DMS114 treated with DMSO at 0.1 percent for 48 hours (cell line): Measurements from ENCODE around the gene TTC38.

Source experiments
- DNase-seq: peaks from one replicate; lab custom pipeline; 2025; ENCODE audit not compliant: unreplicated experiment; lab: John Stamatoyannopoulos, UW

TTC38 gene

DNA sequence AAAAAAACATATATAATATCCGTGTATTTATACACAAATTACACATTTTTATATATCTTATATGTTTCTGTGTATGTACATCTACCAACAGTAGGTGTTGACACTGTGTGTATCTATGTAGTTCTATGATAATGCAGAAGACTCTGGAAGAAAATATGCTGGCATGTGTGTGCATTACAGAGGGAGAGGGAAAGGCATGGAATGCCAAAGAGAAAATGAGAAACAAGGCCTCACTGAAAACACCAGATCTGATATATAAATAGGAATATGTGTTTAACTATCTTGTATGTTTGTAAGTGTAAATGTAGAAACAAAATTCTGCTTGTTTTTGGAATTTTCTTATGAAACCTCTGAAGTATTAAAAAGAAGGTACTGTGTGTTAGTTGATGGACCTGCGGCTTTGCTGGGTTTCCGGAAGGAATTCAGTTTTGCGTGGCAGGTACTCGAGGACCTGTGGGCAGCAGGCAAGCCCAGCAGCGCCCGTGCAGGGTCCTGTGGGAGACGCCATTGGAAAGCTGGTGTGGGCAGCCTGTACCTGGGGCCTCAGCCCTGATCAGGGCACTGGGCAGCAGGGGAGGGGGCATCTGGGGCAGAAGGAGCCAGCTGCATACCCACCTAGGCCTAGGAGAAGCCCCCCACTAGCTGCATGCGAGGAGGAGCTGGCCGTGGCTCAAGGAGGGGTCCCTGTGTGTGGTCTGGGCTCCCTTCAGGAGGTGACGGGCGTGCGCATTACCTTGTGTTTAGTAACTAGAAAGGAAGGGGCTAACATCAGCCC, 60.1 kb downstream of the TTC38 start:
- no peak for DNase-seq

DNA sequence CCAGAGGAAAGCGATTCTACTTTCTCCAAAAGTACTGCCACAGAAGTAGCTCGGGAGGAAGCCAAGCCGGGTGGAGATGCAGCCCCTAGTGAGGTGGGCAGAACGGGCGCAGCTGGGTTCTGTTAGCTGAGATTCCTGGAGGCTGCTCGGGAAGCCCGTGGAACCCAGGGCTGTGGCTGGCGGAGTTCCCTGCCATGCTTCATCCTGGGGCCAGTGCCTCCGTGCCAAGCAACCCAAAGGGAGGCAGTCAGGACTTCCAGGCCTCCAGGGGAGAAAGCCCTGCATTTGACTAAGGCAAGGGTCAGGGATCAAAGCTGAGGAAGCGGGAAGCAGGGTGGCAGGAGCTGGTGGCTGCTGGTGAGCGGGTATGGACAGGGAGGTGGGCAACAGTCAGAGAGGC, 61.0 kb downstream of the TTC38 start:
- no peak for DNase-seq

DNA sequence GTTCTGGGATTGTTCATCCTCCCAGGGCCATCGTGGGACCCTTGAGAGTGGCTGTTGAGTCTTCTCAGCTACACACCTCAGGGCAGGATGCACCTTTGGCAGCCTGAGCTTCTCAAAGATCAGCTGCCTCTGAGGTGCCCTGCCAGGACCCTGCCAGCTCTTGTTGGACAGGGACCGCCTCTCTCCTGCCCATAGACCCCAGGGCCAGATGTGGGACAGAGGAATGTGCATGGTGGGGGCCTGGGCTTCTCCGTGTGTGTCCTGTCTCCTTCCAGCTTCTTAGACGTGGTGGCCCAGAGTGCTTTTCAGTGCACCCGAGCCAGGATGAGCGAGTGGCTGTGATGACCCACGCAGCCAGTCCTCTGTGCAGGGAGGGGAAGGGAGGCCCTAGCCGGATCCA, 61.8 kb downstream of the TTC38 start:
- no peak for DNase-seq

DNA sequence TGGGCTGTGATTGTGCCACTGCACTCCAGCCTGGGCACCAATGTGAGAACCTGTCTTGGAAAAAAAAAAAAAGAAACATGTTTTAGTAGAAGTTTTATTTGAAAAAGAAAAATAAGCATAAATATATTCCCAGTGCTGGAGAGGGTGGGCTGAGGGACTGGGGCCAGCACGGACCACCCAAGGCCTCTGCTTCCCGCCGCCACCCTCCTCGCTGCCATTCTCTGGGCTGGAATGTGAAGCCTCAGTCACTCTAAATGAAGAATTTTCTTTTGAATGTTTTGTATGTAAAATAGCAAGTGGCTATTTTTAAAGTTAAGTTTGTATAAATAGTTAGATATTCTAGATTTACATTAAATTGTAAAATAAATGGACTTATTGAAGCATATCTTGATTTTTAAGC, 62.6 kb downstream of the TTC38 start:
- no peak for DNase-seq

GRCh38 chr22:46331496-46331895, 63.7 kb downstream of the TTC38 start:
- no peak for DNase-seq

DNA sequence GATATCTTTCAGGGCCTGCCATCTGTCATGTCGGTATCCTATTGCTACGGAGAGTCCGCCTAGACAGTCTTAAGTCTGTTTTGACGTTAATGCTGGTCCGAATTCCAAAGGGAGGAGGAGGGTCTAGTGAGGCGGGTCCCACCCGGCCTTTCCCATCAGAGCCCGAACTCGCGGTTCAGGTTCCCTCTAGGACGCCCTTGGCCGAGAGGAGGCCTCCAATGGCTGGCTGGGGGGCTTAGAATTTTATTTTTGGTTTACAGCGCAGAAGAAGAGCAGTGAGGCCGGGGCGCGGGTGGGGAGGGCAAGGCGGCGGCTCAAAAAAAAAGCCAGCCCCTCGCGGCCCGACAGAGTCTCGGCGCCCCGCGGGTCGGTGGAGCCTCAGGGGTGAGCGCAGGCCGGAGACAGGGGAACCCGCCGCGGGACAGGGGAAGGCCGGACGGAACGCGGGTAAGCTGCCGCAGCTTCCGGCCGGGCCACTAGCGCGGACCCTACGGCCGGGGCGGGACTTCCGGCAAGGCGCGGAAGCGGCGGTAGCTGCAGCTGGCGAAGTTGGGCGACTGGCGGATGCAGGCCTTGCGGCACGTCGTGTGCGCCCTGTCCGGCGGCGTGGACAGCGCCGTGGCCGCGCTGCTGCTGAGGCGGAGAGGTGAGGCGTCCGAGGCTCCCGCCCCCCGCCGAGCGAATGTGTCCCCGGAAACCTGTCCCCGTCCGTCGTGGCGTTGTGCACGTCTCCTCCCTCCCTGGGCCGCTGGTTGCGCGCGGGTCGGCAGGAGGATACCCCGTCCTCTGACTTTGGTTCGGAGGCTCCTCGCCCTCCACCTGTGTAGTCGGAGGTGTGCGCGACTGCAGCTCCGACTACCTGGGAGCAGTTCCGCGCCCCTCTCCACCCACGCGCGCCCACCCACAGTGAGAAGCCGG, 67.7 kb downstream of the TTC38 start, which contains the start of gene TRMU:
Gene TRMU, plus strand, starts transcription at position 514 of the 918 bp plus-strand sequence. Its CDS starts 51 bp downstream, at position 565.
- DNase-seq, result peak; percentile 62

- no peak for DNase-seq
Observed at GRCh38 chr22:46336119-46337078, 68.6 kb downstream of the TTC38 start.

DNA sequence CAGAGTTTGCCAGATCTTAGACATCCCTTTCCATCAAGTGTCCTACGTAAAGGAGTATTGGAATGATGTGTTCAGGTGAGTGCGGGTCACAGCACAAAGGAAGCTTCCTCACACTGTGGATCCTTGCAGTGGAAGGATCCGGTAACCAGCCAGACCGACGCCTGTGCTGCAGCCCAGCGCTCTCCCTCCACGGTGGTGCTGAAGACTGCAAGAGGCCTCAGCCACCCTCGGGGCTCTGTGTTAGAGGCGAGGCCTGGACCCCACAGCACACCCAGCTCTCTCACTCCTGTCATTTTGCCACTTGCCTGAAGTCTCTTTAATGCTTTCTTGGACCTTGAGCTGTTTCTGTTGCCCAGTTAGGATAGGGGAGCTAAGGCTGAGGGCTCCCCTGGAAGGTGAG, 70.1 kb downstream of the TTC38 start:
- no peak for DNase-seq

GRCh38 chr22:46338636-46339035, 70.8 kb downstream of the TTC38 start:
- DNase-seq, result no peak

DNA sequence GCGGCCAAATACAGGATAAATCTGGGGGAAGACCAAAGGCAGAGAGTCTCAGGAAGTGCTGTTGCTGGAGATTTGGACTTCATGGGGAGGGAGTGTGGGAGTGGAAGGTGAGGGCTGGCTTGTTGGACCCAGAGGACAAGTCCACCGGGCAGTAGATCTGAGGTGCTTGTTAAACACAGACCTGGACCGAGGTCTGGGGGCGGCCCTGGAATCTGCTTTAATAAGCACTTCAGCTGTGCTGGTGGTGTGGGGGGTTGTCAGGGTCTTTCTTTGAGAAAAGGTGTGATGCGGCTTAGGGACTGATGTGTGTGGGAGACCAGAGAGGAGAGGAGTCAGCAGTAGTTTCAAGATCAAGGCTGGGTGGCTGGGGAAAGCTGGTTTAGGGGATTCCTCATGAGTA, 72.1 kb downstream of the TTC38 start:
- DNase-seq, result no peak

DNA sequence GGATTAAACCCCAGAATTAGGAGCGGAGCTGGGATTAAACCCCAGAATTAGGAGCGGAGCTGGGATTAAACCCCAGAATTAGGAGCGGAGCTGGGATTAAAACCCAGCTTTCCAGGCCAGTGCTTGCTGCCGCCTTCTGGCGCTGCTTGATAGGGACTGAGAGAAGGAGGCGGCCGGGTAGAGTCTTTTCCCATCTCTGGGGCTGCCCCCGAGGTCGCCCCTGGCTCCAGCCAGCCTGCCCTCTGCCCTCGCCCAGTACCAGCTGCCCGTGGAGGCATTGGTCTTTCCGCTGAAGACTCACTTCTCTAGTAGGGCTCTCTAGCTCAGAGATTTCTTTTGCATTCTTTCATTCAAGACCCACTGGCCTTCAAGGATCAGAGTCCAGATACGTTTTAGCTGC, 72.9 kb downstream of the TTC38 start:
- DNase-seq, result no peak
